ENCODE measurements around the gene SLC1A5.
"Not testable (repeated sequence)": the region's sequence is repeated elsewhere in the genome, so short reads cannot be mapped to it uniquely, and the experiment has no call there.

SLC1A5 gene

GRCh38 chr19:46776927-46777911 is 11.2 kb downstream of the SLC1A5 start:
- no peak overlapping the region for H3K4me3 ChIP-seq (ENCODE audit: low read length)
- DNase-seq (ENCODE audit: low read depth) = peak; percentile 14
- TF ChIP-seq CTCF (IDR thresholded peaks at IDR 0.05; ENCODE audit: insufficient read depth, low read depth, low read length, missing control alignments) = no peak

- no peak overlapping the region for H3K4me3 ChIP-seq (ENCODE audit: low read length)
- DNase-seq (ENCODE audit: low read depth) = no peak
- TF ChIP-seq CTCF (IDR thresholded peaks at IDR 0.05; ENCODE audit: insufficient read depth, low read depth, low read length, missing control alignments) = no peak
Observed at GRCh38 chr19:46775642-46776258, 12.6 kb downstream of the SLC1A5 start.

- no peak for TF ChIP-seq CTCF (IDR thresholded peaks at IDR 0.05; ENCODE audit: insufficient read depth, low read depth, low read length, missing control alignments)
Observed at GRCh38 chr19:46773018-46773399, 15.4 kb downstream of the SLC1A5 start.

GRCh38 chr19:46772170-46773017 is 16.0 kb downstream of the SLC1A5 start:
- TF ChIP-seq CTCF (IDR thresholded peaks at IDR 0.05; ENCODE audit: insufficient read depth, low read depth, low read length, missing control alignments) = no peak
- H3K4me3 ChIP-seq (ENCODE audit: low read length) = no peak overlapping the region
- no peak for DNase-seq (ENCODE audit: low read depth)

More at GRCh38 chr19:46773018-46773399, 15.4 kb downstream of the SLC1A5 start:
- H3K4me3 ChIP-seq (ENCODE audit: low read length) = no peak overlapping the region
- no peak for DNase-seq (ENCODE audit: low read depth)

GRCh38 chr19:46768746-46769145 is 19.6 kb downstream of the SLC1A5 start:
- DNase-seq (ENCODE audit: low read depth); H3K4me3 ChIP-seq (ENCODE audit: low read length): not testable (repeated sequence)

- peak; percentile 72 for TF ChIP-seq CTCF (IDR thresholded peaks at IDR 0.05; ENCODE audit: insufficient read depth, low read depth, low read length, missing control alignments)
- DNase-seq (ENCODE audit: low read depth) = peak; percentile 57
- H3K4me3 ChIP-seq (ENCODE audit: low read length) = no peak overlapping the region
Observed at GRCh38 chr19:46766569-46767317, 21.7 kb downstream of the SLC1A5 start.

All from epithelial cell of esophagus (primary cell).